Left ventricle myocardium inferior (tissue), 1 donor: ENCODE measurements around the gene ACTL8. TPM values are rescaled to one million over a fixed set of nuclear protein-coding genes. Genes with fewer than 3 reads are reported as not detected.

ENCODE experiments used
- DNase-seq: peaks from one replicate; pipeline ENCODE4 v3.0.0-alpha.2; 2020
- H3K27ac ChIP-seq: fragments of 200-600 bp; replicated peaks from 2 replicates; pipeline ENCODE4 v1.8.0; 2021
- H3K27me3 ChIP-seq: fragments of 200-600 bp; 2 replicates; pipeline ENCODE4 v1.8.0; 2021; ENCODE audit warnings: low read depth
- H3K36me3 ChIP-seq: fragments of 200-600 bp; 2 replicates; pipeline ENCODE4 v1.8.0; 2021
- H3K4me1 ChIP-seq: fragments of 200-600 bp; 2 replicates; pipeline ENCODE4 v1.8.0; 2021
- H3K4me3 ChIP-seq: fragments of 200-600 bp; 2 replicates; pipeline ENCODE4 v1.8.0; 2021; ENCODE audit warnings: mild to moderate bottlenecking, moderate library complexity
- H3K9me3 ChIP-seq: fragments of 200-600 bp; replicated peaks from 2 replicates; pipeline ENCODE4 v1.8.0; 2021
- CTCF ChIP-seq: fragments of 200-600 bp; IDR thresholded peaks from 2 replicates; pipeline ENCODE4 v1.8.0; 2021; ENCODE audit warnings: antibody characterized with exemption, mild to moderate bottlenecking, borderline replicate concordance
- intact Hi-C: fragments of 100-400 bp; cut with micrococcal nuclease; formaldehyde crosslinking; loops from one replicate; pipeline ENCODE4 v1.11.0; 2022
- total RNA-seq: library from RNA; stranded (reverse); fragmentation: NEBNext Ultra II Directional; extraction: Animal tissue kit (Norgen Biotek cat#: 25700); gene quantifications from one replicate; pipeline ENCODE4 v1.2.1, GENCODE V29; 2021
- donor health status: DM: no; HTN: yes; CAD: no; lungs with severe emphysema.

ACTL8 gene
- total RNA-seq, 1 donor from 2014 or later: not detected

GRCh38 chr1:17729248-17729647 is 25.9 kb upstream of the ACTL8 start:
- DNase-seq: no peak

GRCh38 chr1:17729909-17730308 is 25.2 kb upstream of the ACTL8 start:
- TF ChIP-seq CTCF: no peak

More at GRCh38 chr1:17729248-17729647, 25.9 kb upstream of the ACTL8 start:
- Histone ChIP-seq H3K36me3 (no peaks in the 10 kb centered on the region), H3K27me3 (peaks cover 55% of the 10 kb centered on the region), H3K9me3 (no peaks in the 10 kb centered on the region), H3K4me3 (no peak overlapping the region), H3K27ac (no peak overlapping the region), H3K4me1 (no peaks in the 10 kb centered on the region)
- no peak for TF ChIP-seq CTCF
- intact Hi-C loops: no loop called here

GRCh38 chr1:17731460-17731859 is 23.7 kb upstream of the ACTL8 start:
- no peaks in the 10 kb centered on the region for H3K9me3 ChIP-seq
- H3K36me3 ChIP-seq: no peaks in the 10 kb centered on the region
- H3K4me3 ChIP-seq: no peak overlapping the region
- DNase-seq: no peak
- H3K27me3 ChIP-seq: peaks cover 57% of the 10 kb centered on the region
- intact Hi-C loops: no loop called here
- TF ChIP-seq CTCF: no peak
- no peak overlapping the region for H3K27ac ChIP-seq
- no peaks in the 10 kb centered on the region for H3K4me1 ChIP-seq

More at GRCh38 chr1:17729909-17730308, 25.2 kb upstream of the ACTL8 start:
- H3K27ac ChIP-seq: no peak overlapping the region
- no peak for DNase-seq
- no peaks in the 10 kb centered on the region for H3K36me3 ChIP-seq
- H3K4me3 ChIP-seq: no peak overlapping the region
- H3K27me3 ChIP-seq: peaks cover 54% of the 10 kb centered on the region
- no peaks in the 10 kb centered on the region for H3K4me1 ChIP-seq
- H3K9me3 ChIP-seq: no peaks in the 10 kb centered on the region
- intact Hi-C loops: no loop called here

GRCh38 chr1:17732475-17732874 is 22.7 kb upstream of the ACTL8 start:
- intact Hi-C loops: no loop called here
- no peaks in the 10 kb centered on the region for H3K36me3 ChIP-seq
- TF ChIP-seq CTCF: no peak
- H3K27me3 ChIP-seq: peaks cover 61% of the 10 kb centered on the region
- no peak overlapping the region for H3K27ac ChIP-seq
- no peak overlapping the region for H3K4me3 ChIP-seq
- no peaks in the 10 kb centered on the region for H3K9me3 ChIP-seq
- no peak for DNase-seq
- no peaks in the 10 kb centered on the region for H3K4me1 ChIP-seq

- no peak for TF ChIP-seq CTCF
- H3K4me3 ChIP-seq: no peak overlapping the region
- no peak for DNase-seq
- peaks cover 53% of the 10 kb centered on the region for H3K27me3 ChIP-seq
- intact Hi-C loops: no loop called here
- H3K36me3 ChIP-seq: no peaks in the 10 kb centered on the region
- H3K27ac ChIP-seq: no peak overlapping the region
- no peaks in the 10 kb centered on the region for H3K9me3 ChIP-seq
- H3K4me1 ChIP-seq: no peaks in the 10 kb centered on the region
These were observed 21.5 kb upstream of the ACTL8 start for GRCh38 chr1:17733661-17734060.

- no peak for TF ChIP-seq CTCF
- no peak overlapping the region for H3K4me3 ChIP-seq
- H3K36me3 ChIP-seq: no peaks in the 10 kb centered on the region
- H3K4me1 ChIP-seq: no peaks in the 10 kb centered on the region
- no peak overlapping the region for H3K27ac ChIP-seq
- H3K27me3 ChIP-seq: peaks cover 53% of the 10 kb centered on the region
- H3K9me3 ChIP-seq: no peaks in the 10 kb centered on the region
- no peak for DNase-seq
- intact Hi-C loops: no loop called here
These were observed 20.5 kb upstream of the ACTL8 start for GRCh38 chr1:17734609-17735008.
